GM12878 (cell line): ENCODE results near the gene DUSP10. TPM values are rescaled to one million over a fixed set of nuclear protein-coding genes. Genes with fewer than 3 reads are reported as not detected.

Experiments used
- ASH2L ChIP-seq: fragments of 300-600, 200-600 bp; sonication (generic); IDR thresholded peaks from 2 replicates; pipeline ENCODE4 v1.6.1; 2017; ENCODE audit warnings: low read depth, mild to moderate bottlenecking, borderline replicate concordance
- ATF3 ChIP-seq: IDR thresholded peaks from 2 replicates; pipeline ENCODE4 v1.6.1; 2011; ENCODE audit warnings: low read depth, mild to moderate bottlenecking, low read length, moderate library complexity, borderline replicate concordance; ENCODE audit errors: extremely low read depth
- BMI1 ChIP-seq: fragments of 450-650 bp; IDR thresholded peaks from 2 replicates; pipeline ENCODE4 v1.6.1; 2016; ENCODE audit warnings: mild to moderate bottlenecking, moderate library complexity, borderline replicate concordance
- CBFB ChIP-seq: IDR thresholded peaks from 2 replicates; pipeline ENCODE4 v1.6.1; 2016; ENCODE audit warnings: antibody characterized with exemption, low read depth
- CEBPB ChIP-seq, 2 experiments: fragments of 150-350 bp in 1 of 2; IDR thresholded peaks; 2 replicates each; pipeline ENCODE4 v1.6.1; 2012 to 2014; ENCODE audit warnings: low read depth in 2 of 2, low read length in 2 of 2, borderline replicate concordance in 1 of 2, inconsistent platforms in 1 of 2
- ETV6 ChIP-seq, 2 experiments: fragments of 450-650 bp in 1 of 2; IDR thresholded peaks in 1 of 2; conservative IDR thresholded peaks in 1 of 2; 2 replicates each; pipeline ENCODE4 v1.6.1; 2014; ENCODE audit warnings: antibody characterized with exemption in 1 of 2, borderline replicate concordance in 1 of 2, low read depth in 1 of 2, mild to moderate bottlenecking in 1 of 2, moderate library complexity in 1 of 2
- IKZF1 ChIP-seq: fragments of 450-650 bp; conservative IDR thresholded peaks from 2 replicates; pipeline ENCODE4 v1.6.1; 2017; ENCODE audit warnings: antibody characterized with exemption, mild to moderate bottlenecking
- NR2C2 ChIP-seq: IDR thresholded peaks from 2 replicates; pipeline ENCODE4 v1.6.1; 2011; ENCODE audit warnings: borderline replicate concordance, low read depth; ENCODE audit not compliant: control insufficient read depth, insufficient read length
- PAX8 ChIP-seq: fragments of 450-650 bp; IDR thresholded peaks from 2 replicates; pipeline ENCODE4 v1.6.1; 2017; ENCODE audit warnings: mild to moderate bottlenecking, moderate library complexity
- PML ChIP-seq: IDR thresholded peaks from 2 replicates; pipeline ENCODE4 v1.6.1; 2012; ENCODE audit warnings: low read length, inconsistent platforms
- POLR2AphosphoS5 ChIP-seq: IDR thresholded peaks from 2 replicates; pipeline ENCODE4 v1.6.1; 2011; ENCODE audit warnings: mild to moderate bottlenecking, low read length, inconsistent platforms
- RCOR1 ChIP-seq: conservative IDR thresholded peaks from 2 replicates; pipeline ENCODE4 v1.6.1; 2012; ENCODE audit warnings: low read depth, low read length, improper control_type of control experiment
- SMAD1 ChIP-seq: fragments of 450-650 bp; IDR thresholded peaks from 2 replicates; pipeline ENCODE4 v1.6.1; 2018; ENCODE audit warnings: mild to moderate bottlenecking, low read depth; ENCODE audit not compliant: partially characterized antibody
- SMARCA5 ChIP-seq: fragments of 450-650 bp; IDR thresholded peaks from 2 replicates; pipeline ENCODE4 v1.6.1; 2017; ENCODE audit warnings: mild to moderate bottlenecking
- SRF ChIP-seq, 2 experiments: IDR thresholded peaks; 2 replicates each; pipeline ENCODE4 v1.6.1; 2011; ENCODE audit warnings: low read depth in 2 of 2, low read length in 2 of 2, mild to moderate bottlenecking in 1 of 2, moderate library complexity in 1 of 2
- STAT1 ChIP-seq: fragments of 450-650 bp; conservative IDR thresholded peaks from 2 replicates; pipeline ENCODE4 v1.6.1; 2014; ENCODE audit warnings: antibody characterized with exemption, mild to moderate bottlenecking
- STAT3 ChIP-seq: IDR thresholded peaks from 2 replicates; pipeline ENCODE4 v1.6.1; 2011; ENCODE audit warnings: low read depth, low read length, improper control_type of control experiment
- TCF7 ChIP-seq: IDR thresholded peaks from 2 replicates; pipeline ENCODE4 v1.6.1; 2014; ENCODE audit warnings: antibody characterized with exemption, borderline replicate concordance
- ZNF384 ChIP-seq: IDR thresholded peaks from 2 replicates; pipeline ENCODE4 v1.6.1; 2012; ENCODE audit warnings: low read depth, mild to moderate bottlenecking, low read length, improper control_type of control experiment, borderline replicate concordance
- ZNF687 ChIP-seq: fragments of 450-650 bp; IDR thresholded peaks from 2 replicates; pipeline ENCODE4 v1.6.1; 2017; ENCODE audit warnings: mild to moderate bottlenecking, moderate library complexity
- polyA plus RNA-seq, 11 experiments: library from polyadenylated mRNA; depleted of rRNA in 4 of 11; unstranded in 6 of 11; stranded (reverse) in 5 of 11; fragments of >200 nt; fragmentation: Nextera tagmentation in 4 of 11; fragmentation: Illumina TruSeq in 1 of 11; extraction: Ambion mirVana in 4 of 11; extraction: Trizol in 1 of 11; gene quantifications; 1 replicate in 1 of 11; 2 replicates in 10 of 11; pipeline versions ENCODE4 v1.2.1 to v1.2.3, GENCODE V29; 2011 to 2016; ENCODE audit warnings: inconsistent platforms in 2 of 11, missing spikeins in 2 of 11, low read depth in 1 of 11
- total RNA-seq, 4 experiments: library from RNA; depleted of rRNA in 3 of 4; stranded (reverse); fragments of >200 nt in 3 of 4; fragmentation: Illumina TruSeq in 1 of 4; extraction: Trizol in 1 of 4; gene quantifications; 2 replicates each; pipeline versions ENCODE4 v1.2.1 to v1.2.3, GENCODE V29; 2013 to 2021
- TF ChIP-seq, protein P1 (sequence below): fragments of 450-650 bp; IDR thresholded peaks from 2 replicates; pipeline ENCODE4 v1.6.1; 2017; ENCODE audit warnings: mild to moderate bottlenecking, moderate library complexity
- TF ChIP-seq, protein P2 (sequence below): fragments of 450-650 bp; IDR thresholded peaks from 2 replicates; pipeline ENCODE4 v1.6.1; 2016; ENCODE audit warnings: mild to moderate bottlenecking

DUSP10 gene
- total and polyA plus RNA-seq, 10 of the 15 experiments (the other 5 are each of a cell fraction or from before 2014, with no cell fraction given): 20.3 to 38.4 (median 27.8) TPM

GRCh38 chr1:221708987-221709386 is 32.9 kb downstream of the DUSP10 start (continued):
- TF ChIP-seq ATF3: no peak
- no peak for TF ChIP-seq ZNF687
- TF ChIP-seq STAT1: no peak
- TF ChIP-seq SRF (IDR thresholded peaks at IDR 0.05; ENCODE audit: low read depth in 2 of 2, low read length in 2 of 2): no peak
- 0 out of 2 replicates have a peak, but pooled peaks have one; percentile 23 for TF ChIP-seq POLR2AphosphoS5
- TF ChIP-seq, protein P1, sequence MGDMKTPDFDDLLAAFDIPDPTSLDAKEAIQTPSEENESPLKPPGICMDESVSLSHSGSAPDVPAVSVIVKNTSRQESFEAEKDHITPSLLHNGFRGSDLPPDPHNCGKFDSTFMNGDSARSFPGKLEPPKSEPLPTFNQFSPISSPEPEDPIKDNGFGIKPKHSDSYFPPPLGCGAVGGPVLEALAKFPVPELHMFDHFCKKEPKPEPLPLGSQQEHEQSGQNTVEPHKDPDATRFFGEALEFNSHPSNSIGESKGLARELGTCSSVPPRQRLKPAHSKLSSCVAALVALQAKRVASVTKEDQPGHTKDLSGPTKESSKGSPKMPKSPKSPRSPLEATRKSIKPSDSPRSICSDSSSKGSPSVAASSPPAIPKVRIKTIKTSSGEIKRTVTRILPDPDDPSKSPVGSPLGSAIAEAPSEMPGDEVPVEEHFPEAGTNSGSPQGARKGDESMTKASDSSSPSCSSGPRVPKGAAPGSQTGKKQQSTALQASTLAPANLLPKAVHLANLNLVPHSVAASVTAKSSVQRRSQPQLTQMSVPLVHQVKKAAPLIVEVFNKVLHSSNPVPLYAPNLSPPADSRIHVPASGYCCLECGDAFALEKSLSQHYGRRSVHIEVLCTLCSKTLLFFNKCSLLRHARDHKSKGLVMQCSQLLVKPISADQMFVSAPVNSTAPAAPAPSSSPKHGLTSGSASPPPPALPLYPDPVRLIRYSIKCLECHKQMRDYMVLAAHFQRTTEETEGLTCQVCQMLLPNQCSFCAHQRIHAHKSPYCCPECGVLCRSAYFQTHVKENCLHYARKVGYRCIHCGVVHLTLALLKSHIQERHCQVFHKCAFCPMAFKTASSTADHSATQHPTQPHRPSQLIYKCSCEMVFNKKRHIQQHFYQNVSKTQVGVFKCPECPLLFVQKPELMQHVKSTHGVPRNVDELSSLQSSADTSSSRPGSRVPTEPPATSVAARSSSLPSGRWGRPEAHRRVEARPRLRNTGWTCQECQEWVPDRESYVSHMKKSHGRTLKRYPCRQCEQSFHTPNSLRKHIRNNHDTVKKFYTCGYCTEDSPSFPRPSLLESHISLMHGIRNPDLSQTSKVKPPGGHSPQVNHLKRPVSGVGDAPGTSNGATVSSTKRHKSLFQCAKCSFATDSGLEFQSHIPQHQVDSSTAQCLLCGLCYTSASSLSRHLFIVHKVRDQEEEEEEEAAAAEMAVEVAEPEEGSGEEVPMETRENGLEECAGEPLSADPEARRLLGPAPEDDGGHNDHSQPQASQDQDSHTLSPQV: no peak
- no peak for TF ChIP-seq NR2C2
- TF ChIP-seq, protein P2, sequence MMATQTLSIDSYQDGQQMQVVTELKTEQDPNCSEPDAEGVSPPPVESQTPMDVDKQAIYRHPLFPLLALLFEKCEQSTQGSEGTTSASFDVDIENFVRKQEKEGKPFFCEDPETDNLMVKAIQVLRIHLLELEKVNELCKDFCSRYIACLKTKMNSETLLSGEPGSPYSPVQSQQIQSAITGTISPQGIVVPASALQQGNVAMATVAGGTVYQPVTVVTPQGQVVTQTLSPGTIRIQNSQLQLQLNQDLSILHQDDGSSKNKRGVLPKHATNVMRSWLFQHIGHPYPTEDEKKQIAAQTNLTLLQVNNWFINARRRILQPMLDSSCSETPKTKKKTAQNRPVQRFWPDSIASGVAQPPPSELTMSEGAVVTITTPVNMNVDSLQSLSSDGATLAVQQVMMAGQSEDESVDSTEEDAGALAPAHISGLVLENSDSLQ: peak; percentile 26; the same call in 1 of the 2 replicates
- TF ChIP-seq ETV6 (conservative IDR thresholded peaks at IDR 0.05 in 1 of 2, IDR thresholded peaks at IDR 0.05 in 1 of 2; ENCODE audit: borderline replicate concordance in 1 of 2, low read depth in 1 of 2): no peak
- 0 out of 2 replicates have a peak, but pooled peaks have one; percentile 4 for TF ChIP-seq PML
- TF ChIP-seq CEBPB (IDR thresholded peaks at IDR 0.05; ENCODE audit: borderline replicate concordance in 1 of 2, low read depth in 2 of 2, low read length in 2 of 2): 0 out of 4 replicates have a peak, but pooled peaks of 1 of the 2 experiments have one; percentile 15
- TF ChIP-seq BMI1: peak; percentile 91
- peak; percentile 58 for TF ChIP-seq SMAD1
- TF ChIP-seq RCOR1: no peak
- TF ChIP-seq PAX8: no peak
- TF ChIP-seq IKZF1: peak; percentile 60
- no peak for TF ChIP-seq STAT3
- no peak for TF ChIP-seq ASH2L
- no peak for TF ChIP-seq CBFB
- TF ChIP-seq ZNF384: peak; percentile 89
- no peak for TF ChIP-seq TCF7
- TF ChIP-seq SMARCA5: no peak
